Ascending aorta (tissue), 2 donors: Measurements from ENCODE around the gene SERPINI1. TPM values are rescaled to one million over a fixed set of nuclear protein-coding genes. Genes with fewer than 3 reads are reported as not detected.

Experiments used
- DNase-seq, 2 donors: peaks; one replicate each; pipeline ENCODE4 v3.0.0-alpha.2; 2019; ENCODE audit warnings: low spot score in 2 of 2
- H3K27ac ChIP-seq, 2 donors: fragments of 200-600 bp; sonication (generic); one replicate each; pipeline ENCODE4 v1.5.1; 2016 to 2017; ENCODE audit warnings: mild to moderate bottlenecking in 1 of 2
- H3K27me3 ChIP-seq: fragments of 200-600 bp; sonication (generic); one replicate; pipeline ENCODE4 v1.5.1; 2017
- H3K36me3 ChIP-seq, 2 donors: fragments of 200-600 bp; sonication (generic); one replicate each; pipeline ENCODE4 v1.5.1; 2016
- H3K4me1 ChIP-seq, 2 donors: fragments of 200-600 bp; sonication (generic); one replicate each; pipeline ENCODE4 v1.5.1; 2016 to 2017; ENCODE audit warnings: mild to moderate bottlenecking in 1 of 2
- H3K4me3 ChIP-seq, 2 donors: fragments of 200-600 bp; sonication (generic); one replicate each; pipeline ENCODE4 v1.5.1; 2016 to 2017; ENCODE audit warnings: mild to moderate bottlenecking in 1 of 2
- H3K9me3 ChIP-seq, 2 donors: fragments of 200-600 bp; sonication (generic); one replicate each; pipeline ENCODE4 v1.5.1; 2016
- intact Hi-C: fragments of 100-400 bp; cut with DNase I; formaldehyde crosslinking; loops from one replicate; pipeline ENCODE4 v1.15.1; 2023
- total RNA-seq: library from RNA; depleted of rRNA; stranded (reverse); fragments of >200 nt; gene quantifications from one replicate; pipeline ENCODE4 v1.1.0, GENCODE V29; 2016
- TF ChIP-seq, protein P1 (sequence below), 3 experiments: fragments of 200-600 bp in 2 of 3; fragments of 450-650 bp in 1 of 3; sonication (generic) in 2 of 3; IDR thresholded peaks; one replicate each; pipeline ENCODE4 v1.5.1; 2016 to 2019; ENCODE audit warnings: antibody characterized with exemption in 3 of 3, mild to moderate bottlenecking in 1 of 3, moderate library complexity in 1 of 3

SERPINI1 gene
- total RNA-seq, 1 donor from 2014 or later = 6.3 TPM

- intact Hi-C loops = no loop called here
- H3K9me3 ChIP-seq = no peaks in the 10 kb centered on the region
- TF ChIP-seq, protein P1, sequence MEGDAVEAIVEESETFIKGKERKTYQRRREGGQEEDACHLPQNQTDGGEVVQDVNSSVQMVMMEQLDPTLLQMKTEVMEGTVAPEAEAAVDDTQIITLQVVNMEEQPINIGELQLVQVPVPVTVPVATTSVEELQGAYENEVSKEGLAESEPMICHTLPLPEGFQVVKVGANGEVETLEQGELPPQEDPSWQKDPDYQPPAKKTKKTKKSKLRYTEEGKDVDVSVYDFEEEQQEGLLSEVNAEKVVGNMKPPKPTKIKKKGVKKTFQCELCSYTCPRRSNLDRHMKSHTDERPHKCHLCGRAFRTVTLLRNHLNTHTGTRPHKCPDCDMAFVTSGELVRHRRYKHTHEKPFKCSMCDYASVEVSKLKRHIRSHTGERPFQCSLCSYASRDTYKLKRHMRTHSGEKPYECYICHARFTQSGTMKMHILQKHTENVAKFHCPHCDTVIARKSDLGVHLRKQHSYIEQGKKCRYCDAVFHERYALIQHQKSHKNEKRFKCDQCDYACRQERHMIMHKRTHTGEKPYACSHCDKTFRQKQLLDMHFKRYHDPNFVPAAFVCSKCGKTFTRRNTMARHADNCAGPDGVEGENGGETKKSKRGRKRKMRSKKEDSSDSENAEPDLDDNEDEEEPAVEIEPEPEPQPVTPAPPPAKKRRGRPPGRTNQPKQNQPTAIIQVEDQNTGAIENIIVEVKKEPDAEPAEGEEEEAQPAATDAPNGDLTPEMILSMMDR (IDR thresholded peaks at IDR 0.05) = no peak
These were observed 14.9 kb downstream of the SERPINI1 start for GRCh38 chr3:167750272-167750971.

GRCh38 chr3:167754049-167754448 lies 18.5 kb downstream of the SERPINI1 start:
- H3K9me3 ChIP-seq = no peaks in the 10 kb centered on the region
- H3K4me1 ChIP-seq = no peaks in the 10 kb centered on the region
- no peaks in the 10 kb centered on the region for H3K36me3 ChIP-seq
- no peak overlapping the region for H3K27ac ChIP-seq
- no peak overlapping the region for H3K4me3 ChIP-seq
- no peak for DNase-seq
- intact Hi-C loops = no loop called here
- TF ChIP-seq, protein P1 (IDR thresholded peaks at IDR 0.05) = no peak
- no peaks in the 10 kb centered on the region for H3K27me3 ChIP-seq

More at GRCh38 chr3:167750272-167750971, 14.9 kb downstream of the SERPINI1 start:
- Histone ChIP-seq H3K27ac (no peak overlapping the region), H3K36me3 (no peaks in the 10 kb centered on the region), H3K27me3 (no peaks in the 10 kb centered on the region), H3K4me3 (no peak overlapping the region), H3K4me1 (no peaks in the 10 kb centered on the region)
- DNase-seq = no peak

DNA sequence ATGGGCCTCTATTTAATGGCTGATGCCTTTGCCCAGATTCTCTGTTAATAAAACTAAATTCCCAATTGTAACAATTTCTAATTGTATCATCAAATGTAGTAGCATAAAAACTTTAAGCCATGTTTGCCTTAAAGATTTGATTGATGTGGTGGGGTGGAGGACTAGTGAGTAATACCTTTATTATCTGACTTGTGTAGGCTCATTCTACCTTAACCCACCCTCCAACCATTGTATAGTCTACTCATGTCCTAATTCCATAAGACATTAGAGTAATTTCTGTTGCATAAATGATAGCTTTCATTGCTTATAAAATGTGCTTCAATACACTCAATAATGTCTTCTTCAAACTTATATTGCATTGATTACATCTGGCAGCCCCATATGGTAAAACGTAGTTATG lies 25.8 kb downstream of the SERPINI1 start:
- no peak overlapping the region for H3K27ac ChIP-seq
- no peaks in the 10 kb centered on the region for H3K36me3 ChIP-seq
- no peaks in the 10 kb centered on the region for H3K4me1 ChIP-seq
- TF ChIP-seq, protein P1 (IDR thresholded peaks at IDR 0.05) = no peak
- intact Hi-C loops = no loop called here
- H3K9me3 ChIP-seq = no peaks in the 10 kb centered on the region
- no peaks in the 10 kb centered on the region for H3K27me3 ChIP-seq
- no peak overlapping the region for H3K4me3 ChIP-seq
- no peak for DNase-seq

DNA sequence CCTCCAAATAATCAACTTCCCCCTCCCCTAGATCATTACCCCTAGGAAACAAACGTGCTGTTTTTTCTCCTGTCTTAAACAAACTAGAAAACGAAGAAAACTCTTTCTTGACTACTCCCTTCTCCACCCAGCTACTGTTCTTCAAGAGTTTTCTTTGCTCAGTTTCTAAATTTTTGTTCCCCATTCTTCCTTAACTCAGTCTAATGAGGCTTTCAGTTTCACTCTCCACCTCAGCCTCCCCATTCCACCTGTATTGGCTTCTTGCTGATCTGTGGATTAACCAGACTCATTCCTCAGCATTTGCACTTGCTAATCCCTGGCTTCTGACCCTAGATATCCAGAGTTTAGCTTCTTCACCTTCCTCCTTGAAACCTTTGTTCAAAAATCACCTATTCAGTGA lies 26.8 kb downstream of the SERPINI1 start:
- TF ChIP-seq, protein P1 (IDR thresholded peaks at IDR 0.05) = no peak
- intact Hi-C loops = no loop called here

DNA sequence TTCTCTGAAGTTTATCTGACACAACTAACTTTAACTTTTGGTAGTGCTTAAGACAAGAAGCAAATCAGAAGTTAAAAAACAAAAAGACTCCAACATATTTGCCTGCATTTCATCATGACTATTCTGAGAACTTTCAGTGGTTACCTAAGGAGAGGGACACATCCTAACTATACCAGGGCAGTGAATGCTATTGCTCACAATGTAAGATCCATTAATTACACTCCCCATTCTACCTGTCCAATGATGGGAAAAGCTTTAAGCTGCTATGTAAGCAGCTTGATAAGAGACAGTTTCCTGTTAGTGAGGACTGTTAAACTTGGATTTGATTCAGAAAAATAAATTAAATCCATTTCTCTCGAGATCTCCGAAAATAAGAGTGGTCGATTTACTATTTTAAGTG lies 37.5 kb downstream of the SERPINI1 start:
- Histone ChIP-seq H3K9me3 (no peaks in the 10 kb centered on the region), H3K4me3 (no peak overlapping the region), H3K27me3 (no peaks in the 10 kb centered on the region), H3K4me1 (no peaks in the 10 kb centered on the region), H3K36me3 (no peaks in the 10 kb centered on the region), H3K27ac (no peak overlapping the region)
- TF ChIP-seq, protein P1 (IDR thresholded peaks at IDR 0.05) = no peak
- intact Hi-C loops = no loop called here
- DNase-seq = no peak

More for the DNA sequence above, 26.8 kb downstream of the SERPINI1 start:
- Histone ChIP-seq H3K27me3 (no peaks in the 10 kb centered on the region), H3K4me1 (no peaks in the 10 kb centered on the region), H3K36me3 (no peaks in the 10 kb centered on the region), H3K4me3 (no peak overlapping the region), H3K27ac (no peak overlapping the region), H3K9me3 (no peaks in the 10 kb centered on the region)
- DNase-seq = no peak
